B cell (primary cell): ENCODE measurements around the gene DLG2. TPM values are rescaled to one million over a fixed set of nuclear protein-coding genes. Genes with fewer than 3 reads are reported as not detected.

ENCODE experiments used
- ATAC-seq: fragments of 200-7000 bp; cut with Tn5 transposase; one replicate; pipeline ENCODE4 v1.10.0; 2021; ENCODE audit warnings: low read depth, mild to moderate bottlenecking, moderate number of reproducible peaks, moderate library complexity
- CTCF ChIA-PET: fragments of 350-600 bp; sonication (Branson Sonifier 250); formaldehyde crosslinking; loops from one replicate; lab custom pipeline; 2021; ENCODE audit warnings: antibody characterized with exemption, inconsistent platforms; lab: Charles Lee
- POLR2A ChIA-PET: fragments of 350-600 bp; sonication (Branson Sonifier 250); formaldehyde crosslinking; loops from one replicate; lab custom pipeline; 2021; ENCODE audit warnings: antibody characterized with exemption; lab: Charles Lee
- DNase-seq: peaks from one replicate; pipeline ENCODE4 v3.0.0; 2013
- H2AFZ ChIP-seq: 2 replicates; pipeline ENCODE4 v1.6.1; 2012; ENCODE audit warnings: mild to moderate bottlenecking, low read depth, low read length; ENCODE audit not compliant: insufficient read depth, poor library complexity, severe bottlenecking
- H3K27ac ChIP-seq, 2 donors: 1 replicate in 1 of 2; 2 replicates in 1 of 2; pipeline ENCODE4 v1.5.1; 2012 to 2013; ENCODE audit warnings: low read length in 2 of 2, mild to moderate bottlenecking in 2 of 2, moderate library complexity in 1 of 2
- H3K27me3 ChIP-seq, 4 experiments: fragments of 200-600 bp in 1 of 4; sonication (generic) in 1 of 4; replicated peaks in 1 of 4; 1 replicate in 2 of 4; 2 replicates in 2 of 4; pipeline versions ENCODE4 v1.6.1 to v1.7.0; 2013 to 2016; ENCODE audit warnings: low read length in 3 of 4, mild to moderate bottlenecking in 2 of 4, mixed read lengths in 1 of 4, moderate library complexity in 1 of 4; ENCODE audit not compliant: insufficient read depth in 4 of 4, control insufficient read depth in 3 of 4; ENCODE audit errors: control extremely low read depth in 1 of 4
- H3K36me3 ChIP-seq, 2 experiments: replicated peaks in 1 of 2; 1 replicate in 1 of 2; 2 replicates in 1 of 2; pipeline versions ENCODE4 v1.6.1 to v1.7.1; 2013; ENCODE audit warnings: low read length in 1 of 2; ENCODE audit not compliant: insufficient read depth in 2 of 2, control insufficient read depth in 1 of 2; ENCODE audit errors: control extremely low read depth in 1 of 2, extremely low read depth in 1 of 2
- H3K4me1 ChIP-seq, 2 donors: fragments of 200-600 bp in 1 of 2; sonication (generic) in 1 of 2; 1 replicate in 1 of 2; 2 replicates in 1 of 2; pipeline versions ENCODE4 v1.5.1 to v1.6.1; 2013 to 2017; ENCODE audit warnings: low read length in 2 of 2; ENCODE audit not compliant: control insufficient read depth in 2 of 2, insufficient read depth in 2 of 2
- H3K4me2 ChIP-seq: replicated peaks from 2 replicates; pipeline ENCODE3; 2012; ENCODE audit warnings: mild to moderate bottlenecking, low read depth, low read length; ENCODE audit not compliant: poor library complexity, severe bottlenecking
- H3K4me3 ChIP-seq, 5 experiments: fragments of 200-600 bp in 1 of 5; sonication (generic) in 1 of 5; 1 replicate in 3 of 5; 2 replicates in 2 of 5; pipeline versions ENCODE4 v1.5.1 to v1.7.0; 2011 to 2016; ENCODE audit warnings: low read length in 4 of 5, mild to moderate bottlenecking in 4 of 5, low read depth in 2 of 5, control low read depth in 1 of 5, moderate library complexity in 1 of 5; ENCODE audit not compliant: insufficient read depth in 1 of 5; ENCODE audit errors: control extremely low read depth in 1 of 5, extremely low read depth in 1 of 5
- H3K79me2 ChIP-seq: fragments of 200-600 bp; sonication (generic); one replicate; pipeline ENCODE4 v1.6.0; 2016; ENCODE audit warnings: low read length; ENCODE audit not compliant: control insufficient read depth, insufficient read depth
- H3K9ac ChIP-seq: fragments of 200-600 bp; sonication (generic); 2 replicates; pipeline ENCODE4 v1.6.1; 2017; ENCODE audit warnings: mild to moderate bottlenecking, low read length, moderate library complexity
- H3K9me3 ChIP-seq, 3 donors: one replicate each; pipeline versions ENCODE4 v1.6.1 to v1.7.1; 2013; ENCODE audit warnings: low read length in 2 of 3; ENCODE audit not compliant: control insufficient read depth in 2 of 3, insufficient read depth in 1 of 3; ENCODE audit errors: control extremely low read depth in 1 of 3
- H4K20me1 ChIP-seq: 2 replicates; pipeline ENCODE4 v1.6.0; 2012; ENCODE audit warnings: mild to moderate bottlenecking, low read length; ENCODE audit not compliant: insufficient read depth, control insufficient read depth, poor library complexity, severe bottlenecking
- H3K27ac Mint-ChIP-seq: one replicate; pipeline ENCODE4 v1.8.0; 2021; ENCODE audit warnings: mixed read lengths
- H3K27me3 Mint-ChIP-seq: one replicate; pipeline ENCODE4 v1.8.0; 2021; ENCODE audit warnings: mixed read lengths
- H3K4me1 Mint-ChIP-seq: one replicate; pipeline ENCODE4 v1.8.0; 2021; ENCODE audit warnings: mixed read lengths
- H3K4me3 Mint-ChIP-seq: one replicate; pipeline ENCODE4 v1.8.0; 2021; ENCODE audit warnings: mixed read lengths
- H3K9me3 Mint-ChIP-seq: one replicate; pipeline ENCODE4 v1.8.0; 2022; ENCODE audit warnings: mixed read lengths; ENCODE audit not compliant: insufficient read depth
- CTCF ChIP-seq: fragments of 200-600 bp; IDR thresholded peaks from one replicate; pipeline ENCODE4 v1.8.0; 2022; ENCODE audit warnings: antibody characterized with exemption, mild to moderate bottlenecking
- EZH2 ChIP-seq: IDR thresholded peaks from 2 replicates; pipeline ENCODE4 v1.6.1; 2012; ENCODE audit warnings: borderline replicate concordance, low read depth, mild to moderate bottlenecking, moderate library complexity, low read length; ENCODE audit not compliant: insufficient read depth, poor library complexity, severe bottlenecking
- WGBS: methylation state at CpG from one replicate; pipeline ENCODE4 v1.1.5; 2013; ENCODE audit warnings: missing lambda C conversion rate; ENCODE audit not compliant: insufficient coverage; 5-methylcytosine and 5-hydroxymethylcytosine counted together
- intact Hi-C: fragments of 100-400 bp; cut with micrococcal nuclease; formaldehyde crosslinking; loops from one replicate; pipeline ENCODE4 v1.10.0; 2022
- polyA plus RNA-seq: library from polyadenylated mRNA; depleted of rRNA; stranded (reverse); fragments of >200 nt; gene quantifications from 2 replicates; pipeline ENCODE4 v1.2.3, GENCODE V29; 2012
- total RNA-seq, 2 donors: library from RNA; stranded (reverse); fragments of 120-200 nt in 1 of 2; gene quantifications; 1 replicate in 1 of 2; 2 replicates in 1 of 2; pipeline versions ENCODE4 v1.2.3 to v1.2.4, GENCODE V29; 2013 to 2022

The DLG2 gene
- total and polyA plus RNA-seq, 2 donors (not counting 1 experiment from before 2014, with no cell fraction given) = 0.54 to 5.4 TPM

GRCh38 chr11:85307366-85307765 is 319.8 kb downstream of the DLG2 start:
- peaks cover 6 to 12% of the 10 kb centered on the region in 2 donors for H3K4me1 ChIP-seq
- 100% methylated on average over 1 of the region's 3 CpGs for WGBS
- intact Hi-C loops = no loop called here
- no peaks in the 10 kb centered on the region for H4K20me1 ChIP-seq
- H3K36me3 ChIP-seq = no peaks in the 10 kb centered on the region
- no peak overlapping the region for H3K4me3 ChIP-seq
- Mint-ChIP-seq H3K27ac (no peak overlapping the region), H3K9me3 (no peaks in the 10 kb centered on the region), H3K27me3 (no peaks in the 10 kb centered on the region), H3K4me3 (no peak overlapping the region), H3K4me1 (peaks cover 19% of the 10 kb centered on the region)
- H3K4me2 ChIP-seq = no peak overlapping the region
- H3K27ac ChIP-seq = no peak overlapping the region
- ChIA-PET POLR2A (no interaction called here), CTCF (no interaction called here)
- H3K9ac ChIP-seq = no peak overlapping the region
- ATAC-seq (no peak), DNase-seq (no peak)
- H3K79me2 ChIP-seq = no peaks in the 10 kb centered on the region
- no peaks in the 10 kb centered on the region for H3K9me3 ChIP-seq
- H3K27me3 ChIP-seq = no peaks in the 10 kb centered on the region
- no peak overlapping the region for H2AFZ ChIP-seq
- TF ChIP-seq CTCF (no peak), EZH2 (no peak)

- H3K79me2 ChIP-seq = no peaks in the 10 kb centered on the region
- H3K9me3 Mint-ChIP-seq = no peaks in the 10 kb centered on the region
- no peaks in the 10 kb centered on the region for H3K27me3 Mint-ChIP-seq
- no peaks in the 10 kb centered on the region for H3K4me1 ChIP-seq
- no peaks in the 10 kb centered on the region for H3K36me3 ChIP-seq
- 86% methylated on average over 1 of the region's 1 CpG for WGBS
- no peak overlapping the region for H3K4me3 Mint-ChIP-seq
- ChIA-PET CTCF (no interaction called here), POLR2A (no interaction called here)
- H3K27ac ChIP-seq = no peak overlapping the region
- no peak overlapping the region for H3K9ac ChIP-seq
- H3K27ac Mint-ChIP-seq = no peak overlapping the region
- no peak overlapping the region for H2AFZ ChIP-seq
- DNase-seq (no peak), ATAC-seq (no peak)
- peaks cover 1% of the 10 kb centered on the region for H3K4me1 Mint-ChIP-seq
- H4K20me1 ChIP-seq = no peaks in the 10 kb centered on the region
- H3K4me3 ChIP-seq = no peak overlapping the region
- no peaks in the 10 kb centered on the region for H3K9me3 ChIP-seq
- TF ChIP-seq CTCF = no peak
- TF ChIP-seq EZH2 = no peak
- H3K4me2 ChIP-seq = no peak overlapping the region
- no peaks in the 10 kb centered on the region for H3K27me3 ChIP-seq
- intact Hi-C loops = no loop called here
Measured at GRCh38 chr11:85301895-85302678, 325.1 kb downstream of the DLG2 start.
